Prostate gland (tissue), 1 donor: ENCODE measurements around the gene OR6Q1.

Source experiments
- POLR2A ChIP-seq: fragments of 450-650 bp; IDR thresholded peaks from one replicate; pipeline ENCODE4 v1.6.1; 2016; ENCODE audit warnings: antibody characterized with exemption, mild to moderate bottlenecking
- POLR2AphosphoS5 ChIP-seq: sonication (generic); formaldehyde crosslinking; IDR thresholded peaks from one replicate; pipeline ENCODE4 v1.6.1; 2017; ENCODE audit warnings: antibody characterized with exemption

DNA sequence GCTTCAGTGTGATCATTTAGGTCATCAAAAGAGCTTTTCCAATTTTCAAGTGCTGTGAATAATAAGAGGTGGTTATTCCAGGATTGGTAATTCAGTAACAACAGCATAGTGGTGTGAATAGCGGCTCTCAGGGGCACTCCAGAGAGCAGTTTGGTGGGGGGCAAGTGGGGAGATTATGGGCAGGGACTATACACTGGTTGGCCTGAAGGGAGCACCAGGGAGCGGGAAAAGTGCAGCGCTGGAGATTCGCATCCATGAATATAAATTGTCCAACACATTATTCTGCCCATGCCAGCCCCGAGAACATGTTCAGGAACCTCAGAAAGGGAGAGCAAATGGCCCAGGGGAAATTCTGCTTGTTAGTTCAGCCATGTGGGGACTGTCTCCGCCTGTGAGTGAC, 37.9 kb downstream of the OR6Q1 start:
- TF ChIP-seq POLR2A (no peak), POLR2AphosphoS5 (no peak)
